ENCODE data around the gene MYBBP1A. TPM values are rescaled to one million over a fixed set of nuclear protein-coding genes. Genes with fewer than 3 reads are reported as not detected.

Gene MYBBP1A
- polyA plus RNA-seq, 3 donors, result 4.2 to 22.3 (median 5.3) TPM

GRCh38 chr17:4516735-4517134 lies 38.4 kb downstream of the MYBBP1A start:
- Mint-ChIP-seq H3K4me3 (no peak overlapping the region), H3K9me3 (peaks cover 0 to 3% (median 0%) of the 10 kb centered on the region in 7 donors), H3K27ac (no peak overlapping the region), H3K27me3 (ENCODE audit: low read depth in 3 of 3) (peaks cover 0 to 3% (median 2%) of the 10 kb centered on the region in 3 donors), H3K36me3 (no peaks in the 10 kb centered on the region), H3K4me1 (peaks cover 12% of the 10 kb centered on the region)
- TF ChIP-seq CTCF (IDR thresholded peaks at IDR 0.05), result no peak
- Histone ChIP-seq H3K79me2 (ENCODE audit: insufficient read depth, low read length) (no peaks in the 10 kb centered on the region), H3K4me3 (replicated peaks in 1 of 3; ENCODE audit: low read depth in 2 of 3, low read length in 3 of 3) (no peak overlapping the region), H2AFZ (ENCODE audit: insufficient read depth, low read depth, low read length, poor library complexity, severe bottlenecking) (no peak overlapping the region), H3K9me3 (replicated peaks in 1 of 2; ENCODE audit: control insufficient read depth in 1 of 2, insufficient read depth in 1 of 2, low read length in 2 of 2) (no peaks in the 10 kb centered on the region), H3K4me1 (ENCODE audit: control insufficient read depth in 1 of 2, insufficient read depth in 2 of 2, low read length in 2 of 2) (peaks cover 7% of the 10 kb centered on the region in 2 donors), H3K27me3 (ENCODE audit: control insufficient read depth in 2 of 2, insufficient read depth in 2 of 2, low read length in 2 of 2) (no peaks in the 10 kb centered on the region), H4K20me1 (ENCODE audit: insufficient read depth, low read length) (no peaks in the 10 kb centered on the region), H3K4me2 (replicated peaks; ENCODE audit: extremely low read depth, low read length, poor library complexity, severe bottlenecking) (no peak overlapping the region), H3K36me3 (replicated peaks in 1 of 2; ENCODE audit: control insufficient read depth in 1 of 2, insufficient read depth in 2 of 2, low read length in 2 of 2) (no peaks in the 10 kb centered on the region), H3K9ac (ENCODE audit: insufficient read depth, low read length, poor library complexity, severe bottlenecking) (no peak overlapping the region), H3K27ac (ENCODE audit: low read depth in 1 of 2, low read length in 2 of 2) (no peak overlapping the region)
- no peak for DNase-seq
- 100% methylated on average over 2 of the region's 11 CpGs for WGBS (ENCODE audit: insufficient coverage)
- intact Hi-C loops (cut with micrococcal nuclease), result no loop called here

GRCh38 chr17:4515501-4515900 lies 39.7 kb downstream of the MYBBP1A start:
- H3K36me3 Mint-ChIP-seq, result no peaks in the 10 kb centered on the region
- Histone ChIP-seq H3K9ac (ENCODE audit: insufficient read depth, low read length, poor library complexity, severe bottlenecking) (no peak overlapping the region), H3K4me2 (replicated peaks; ENCODE audit: extremely low read depth, low read length, poor library complexity, severe bottlenecking) (no peak overlapping the region), H3K79me2 (ENCODE audit: insufficient read depth, low read length) (no peaks in the 10 kb centered on the region), H3K9me3 (replicated peaks in 1 of 2; ENCODE audit: control insufficient read depth in 1 of 2, insufficient read depth in 1 of 2, low read length in 2 of 2) (no peaks in the 10 kb centered on the region), H3K36me3 (replicated peaks in 1 of 2; ENCODE audit: control insufficient read depth in 1 of 2, insufficient read depth in 2 of 2, low read length in 2 of 2) (no peaks in the 10 kb centered on the region), H3K4me1 (ENCODE audit: control insufficient read depth in 1 of 2, insufficient read depth in 2 of 2, low read length in 2 of 2) (peaks cover 15 to 16% of the 10 kb centered on the region in 2 donors), H3K27me3 (ENCODE audit: control insufficient read depth in 2 of 2, insufficient read depth in 2 of 2, low read length in 2 of 2) (no peaks in the 10 kb centered on the region), H4K20me1 (ENCODE audit: insufficient read depth, low read length) (no peaks in the 10 kb centered on the region), H3K4me3 (replicated peaks in 1 of 3; ENCODE audit: low read depth in 2 of 3, low read length in 3 of 3) (no peak overlapping the region), H2AFZ (ENCODE audit: insufficient read depth, low read depth, low read length, poor library complexity, severe bottlenecking) (no peak overlapping the region), H3K27ac (ENCODE audit: low read depth in 1 of 2, low read length in 2 of 2) (no peak overlapping the region)
- H3K4me1 Mint-ChIP-seq, result peaks cover 24% of the 10 kb centered on the region
- H3K4me3 Mint-ChIP-seq, result no peak overlapping the region
- no peak for TF ChIP-seq CTCF (IDR thresholded peaks at IDR 0.05)
- peaks cover 4 to 5% (median 5%) of the 10 kb centered on the region in 3 donors for H3K27me3 Mint-ChIP-seq (ENCODE audit: low read depth in 3 of 3)
- peaks cover 0 to 3% (median 0%) of the 10 kb centered on the region in 7 donors for H3K9me3 Mint-ChIP-seq
- H3K27ac Mint-ChIP-seq, result no peak overlapping the region
- DNase-seq, result no peak
- 95% methylated on average over 5 of the region's 5 CpGs for WGBS (ENCODE audit: insufficient coverage)
- intact Hi-C loops (cut with micrococcal nuclease), result no loop called here
